Measurements from ENCODE around the gene USP4. TPM values are rescaled to one million over a fixed set of nuclear protein-coding genes. Genes with fewer than 3 reads are reported as not detected.

USP4 gene
- total and polyA plus RNA-seq, 8 donors, result 17.7 to 37.1 (median 22.9) TPM

DNA sequence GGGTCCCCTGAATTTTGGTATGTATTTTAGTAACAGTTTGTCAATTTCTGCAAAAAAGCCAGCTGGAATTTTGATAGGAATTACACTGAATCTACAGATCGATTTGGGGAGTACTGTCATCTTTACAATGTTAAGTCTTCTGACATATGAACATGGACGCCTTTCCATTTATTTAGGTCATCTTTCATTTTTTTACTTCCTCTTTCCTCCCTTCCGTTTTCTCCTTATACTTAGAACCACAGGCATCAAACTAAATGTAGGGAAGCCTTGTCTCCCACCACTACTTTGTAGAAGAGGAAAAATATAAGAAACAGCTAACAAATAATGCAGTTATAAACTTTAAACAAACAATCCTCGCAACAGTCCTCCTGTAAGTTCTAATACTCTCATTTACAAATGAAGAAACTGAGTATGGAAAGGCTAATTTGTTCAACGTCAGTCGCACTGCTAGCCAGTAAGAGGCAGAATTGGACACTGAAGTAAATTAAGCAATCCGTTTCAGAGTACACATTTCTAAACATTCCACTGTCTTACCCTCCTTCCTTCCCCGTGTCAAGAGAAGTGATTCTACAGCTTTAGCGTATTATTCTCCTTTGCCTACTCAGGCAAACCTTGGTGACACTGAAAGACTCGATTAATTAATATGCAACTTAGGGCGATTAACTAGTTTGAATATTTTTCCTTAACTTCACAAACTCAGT, 46.4 kb upstream of the USP4 start:
- no peaks in the 10 kb centered on the region for H3K9me3 ChIP-seq
- peak in 1 of 4 donors; percentile 31 for ATAC-seq
- H3K27ac ChIP-seq, result peak overlapping the region in 1 of 4 donors; percentile 15
- intact Hi-C loops (cut with DNase I), result no loop called here
- peaks cover 0 to 9% (median 0%) of the 10 kb centered on the region in 3 donors for H3K4me1 ChIP-seq
- DNase-seq, result no peak
- H3K36me3 ChIP-seq, result no peaks in the 10 kb centered on the region
- no peak overlapping the region for H3K4me3 ChIP-seq
- H3K27me3 ChIP-seq, result no peaks in the 10 kb centered on the region
- WGBS, 2 donors, result 79 to 81% methylated on average over 11 of the region's 11 CpGs
- FAIRE-seq, result no peak
- TF ChIP-seq, protein P1, sequence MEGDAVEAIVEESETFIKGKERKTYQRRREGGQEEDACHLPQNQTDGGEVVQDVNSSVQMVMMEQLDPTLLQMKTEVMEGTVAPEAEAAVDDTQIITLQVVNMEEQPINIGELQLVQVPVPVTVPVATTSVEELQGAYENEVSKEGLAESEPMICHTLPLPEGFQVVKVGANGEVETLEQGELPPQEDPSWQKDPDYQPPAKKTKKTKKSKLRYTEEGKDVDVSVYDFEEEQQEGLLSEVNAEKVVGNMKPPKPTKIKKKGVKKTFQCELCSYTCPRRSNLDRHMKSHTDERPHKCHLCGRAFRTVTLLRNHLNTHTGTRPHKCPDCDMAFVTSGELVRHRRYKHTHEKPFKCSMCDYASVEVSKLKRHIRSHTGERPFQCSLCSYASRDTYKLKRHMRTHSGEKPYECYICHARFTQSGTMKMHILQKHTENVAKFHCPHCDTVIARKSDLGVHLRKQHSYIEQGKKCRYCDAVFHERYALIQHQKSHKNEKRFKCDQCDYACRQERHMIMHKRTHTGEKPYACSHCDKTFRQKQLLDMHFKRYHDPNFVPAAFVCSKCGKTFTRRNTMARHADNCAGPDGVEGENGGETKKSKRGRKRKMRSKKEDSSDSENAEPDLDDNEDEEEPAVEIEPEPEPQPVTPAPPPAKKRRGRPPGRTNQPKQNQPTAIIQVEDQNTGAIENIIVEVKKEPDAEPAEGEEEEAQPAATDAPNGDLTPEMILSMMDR (IDR thresholded peaks at IDR 0.05), result no peak

DNA sequence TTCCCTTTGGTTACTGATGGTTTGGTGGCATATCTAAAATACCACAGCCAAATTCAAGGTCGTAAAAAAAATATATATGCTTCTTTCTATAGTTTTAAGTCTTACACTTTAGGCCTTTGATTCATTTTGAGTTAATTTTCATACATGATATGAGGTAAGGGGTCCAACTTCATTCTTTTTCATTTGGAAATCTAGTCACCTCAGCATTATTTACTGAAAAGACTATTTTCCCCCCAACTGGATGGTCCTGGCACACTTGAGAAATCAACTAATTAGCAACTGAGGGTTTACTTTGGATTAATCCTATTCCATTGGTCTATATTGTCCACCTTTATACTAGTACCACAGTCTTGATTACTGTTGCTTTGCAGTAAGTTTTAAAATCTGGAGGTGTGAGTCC, 45.8 kb upstream of the USP4 start:
- no peak for DNase-seq
- Histone ChIP-seq H3K36me3 (no peaks in the 10 kb centered on the region), H3K9me3 (no peaks in the 10 kb centered on the region), H3K27ac (no peak overlapping the region), H3K4me1 (peaks cover 0 to 9% (median 0%) of the 10 kb centered on the region in 3 donors), H3K27me3 (no peaks in the 10 kb centered on the region), H3K4me3 (no peak overlapping the region)
- intact Hi-C loops (cut with DNase I), result no loop called here
- TF ChIP-seq, protein P1 (IDR thresholded peaks at IDR 0.05), result no peak
- no peak for FAIRE-seq
- 88 to 97% methylated on average over 1 of the region's 1 CpG for WGBS, 2 donors
- no peak for ATAC-seq

DNA sequence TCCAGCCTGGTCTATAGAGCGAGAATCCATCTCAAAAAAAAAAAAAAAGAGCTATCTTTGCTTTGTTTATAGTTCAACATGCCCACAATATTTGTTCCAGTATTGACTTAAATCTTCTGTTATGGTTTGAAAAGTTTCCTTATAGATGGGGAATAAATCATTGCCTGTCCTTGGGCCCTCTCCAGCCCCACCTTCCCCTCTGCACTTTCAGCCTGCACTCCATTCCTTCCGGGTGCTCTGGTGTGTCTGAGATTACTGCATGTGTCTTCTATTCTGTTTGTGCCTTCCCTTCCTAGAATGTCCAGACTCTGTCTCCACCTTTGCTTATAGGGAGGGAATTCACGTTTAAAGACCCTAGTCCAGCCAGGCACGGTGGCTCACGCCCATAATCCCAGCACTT, 43.5 kb upstream of the USP4 start:
- ATAC-seq (peak in 2 of 4 donors; percentile 22 to 33), DNase-seq (no peak), FAIRE-seq (no peak)
- H3K36me3 ChIP-seq, result no peaks in the 10 kb centered on the region
- H3K27me3 ChIP-seq, result no peaks in the 10 kb centered on the region
- WGBS, 2 donors, result 66 to 70% methylated on average over 5 of the region's 5 CpGs
- peaks cover 0 to 9% (median 0%) of the 10 kb centered on the region in 3 donors for H3K4me1 ChIP-seq
- no peak overlapping the region for H3K27ac ChIP-seq
- intact Hi-C loops (cut with DNase I), result no loop called here
- TF ChIP-seq, protein P1 (IDR thresholded peaks at IDR 0.05), result no peak
- H3K9me3 ChIP-seq, result no peaks in the 10 kb centered on the region
- H3K4me3 ChIP-seq, result no peak overlapping the region

DNA sequence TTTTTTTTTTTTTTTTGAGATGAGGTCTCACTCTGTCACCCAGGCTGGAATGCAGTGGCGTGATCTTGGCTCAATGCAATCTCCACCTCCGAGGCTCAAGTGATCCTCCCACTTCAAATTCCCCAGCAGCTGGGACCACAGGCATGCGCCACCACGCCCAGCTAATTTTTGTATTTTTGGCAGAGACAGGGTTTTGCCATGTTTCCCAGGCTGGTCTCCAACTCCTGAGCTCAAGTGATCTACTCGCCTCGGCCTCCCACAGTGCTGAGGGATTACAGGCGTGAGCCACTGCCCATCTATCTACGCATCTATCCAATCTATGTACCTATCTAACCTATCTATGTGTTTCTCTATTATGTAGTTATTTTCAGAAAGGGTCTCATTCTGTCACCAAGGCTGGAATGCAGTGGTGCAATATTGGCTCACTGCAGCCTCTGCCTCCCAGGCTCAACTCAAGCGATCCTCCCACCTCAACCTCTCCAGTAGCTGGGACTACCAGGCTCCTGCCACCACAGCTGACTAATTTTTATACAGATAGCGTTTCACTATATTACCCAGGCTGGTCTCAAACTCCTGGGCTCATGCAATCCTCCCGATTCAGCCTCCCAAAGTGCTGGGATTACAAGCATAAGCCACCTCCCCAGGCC, 38.5 kb upstream of the USP4 start:
- H3K4me1 ChIP-seq, result no peaks in the 10 kb centered on the region
- WGBS, 2 donors, result 90 to 92% methylated on average over 11 of the region's 11 CpGs
- H3K9me3 ChIP-seq, result no peaks in the 10 kb centered on the region
- no peak overlapping the region for H3K4me3 ChIP-seq
- no peaks in the 10 kb centered on the region for H3K27me3 ChIP-seq
- intact Hi-C loops (cut with DNase I), result no loop called here
- TF ChIP-seq, protein P1 (IDR thresholded peaks at IDR 0.05), result no peak
- no peak for FAIRE-seq
- DNase-seq, result no peak
- peaks cover 0 to 18% (median 0%) of the 10 kb centered on the region in 3 donors for H3K36me3 ChIP-seq
- no peak overlapping the region for H3K27ac ChIP-seq
- peak in 3 of 4 donors; percentile 42 to 49 (median 46) for ATAC-seq

DNA sequence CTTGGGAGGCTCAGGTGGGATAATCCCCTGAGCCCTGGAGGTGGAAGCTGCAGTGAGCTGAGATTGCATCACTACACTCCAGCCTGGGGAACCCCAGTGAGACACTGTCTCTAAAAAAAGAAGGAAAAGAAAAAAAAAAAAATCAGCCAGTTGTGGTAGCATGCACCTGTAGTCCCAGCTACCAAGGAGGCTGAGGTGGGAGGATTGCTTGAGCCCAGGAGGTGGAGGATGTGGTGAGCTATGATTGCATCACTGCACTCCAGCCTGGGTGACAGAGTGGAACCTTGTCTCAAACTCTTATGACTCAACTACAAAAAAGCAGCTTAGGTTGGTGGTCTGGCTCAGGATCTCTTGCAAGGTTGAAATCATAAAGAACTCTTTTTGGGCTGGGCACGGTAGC, 37.6 kb upstream of the USP4 start:
- peak in 3 of 4 donors; percentile 23 to 37 (median 23) for ATAC-seq
- H3K9me3 ChIP-seq, result no peaks in the 10 kb centered on the region
- FAIRE-seq, result no peak
- intact Hi-C loops (cut with DNase I), result no loop called here
- TF ChIP-seq, protein P1 (IDR thresholded peaks at IDR 0.05), result no peak
- H3K27ac ChIP-seq, result no peak overlapping the region
- no peaks in the 10 kb centered on the region for H3K27me3 ChIP-seq
- no peaks in the 10 kb centered on the region for H3K4me1 ChIP-seq
- no peak overlapping the region for H3K4me3 ChIP-seq
- H3K36me3 ChIP-seq, result peaks cover 0 to 27% (median 0%) of the 10 kb centered on the region in 3 donors
- 92 to 96% methylated on average over 1 of the region's 1 CpG for WGBS, 2 donors
- no peak for DNase-seq
